Fibroblast of pulmonary artery (primary cell): ENCODE results near the gene NOXA1.

Experiments used
- DNase-seq: peaks from one replicate; pipeline ENCODE4 v3.0.0-alpha.2; 2010; ENCODE audit warnings: low read depth
- H3K4me3 ChIP-seq: replicated peaks from 2 replicates; pipeline ENCODE4 v1.5.1; 2011; ENCODE audit warnings: low read depth, mild to moderate bottlenecking, control low read depth, low read length, moderate library complexity
- TF ChIP-seq, protein P1 (sequence below): IDR thresholded peaks from 2 replicates; pipeline ENCODE4 v1.5.1; 2011; ENCODE audit warnings: mild to moderate bottlenecking, control low read depth, low read length, inconsistent platforms; ENCODE audit errors: missing control alignments

Gene NOXA1

DNA sequence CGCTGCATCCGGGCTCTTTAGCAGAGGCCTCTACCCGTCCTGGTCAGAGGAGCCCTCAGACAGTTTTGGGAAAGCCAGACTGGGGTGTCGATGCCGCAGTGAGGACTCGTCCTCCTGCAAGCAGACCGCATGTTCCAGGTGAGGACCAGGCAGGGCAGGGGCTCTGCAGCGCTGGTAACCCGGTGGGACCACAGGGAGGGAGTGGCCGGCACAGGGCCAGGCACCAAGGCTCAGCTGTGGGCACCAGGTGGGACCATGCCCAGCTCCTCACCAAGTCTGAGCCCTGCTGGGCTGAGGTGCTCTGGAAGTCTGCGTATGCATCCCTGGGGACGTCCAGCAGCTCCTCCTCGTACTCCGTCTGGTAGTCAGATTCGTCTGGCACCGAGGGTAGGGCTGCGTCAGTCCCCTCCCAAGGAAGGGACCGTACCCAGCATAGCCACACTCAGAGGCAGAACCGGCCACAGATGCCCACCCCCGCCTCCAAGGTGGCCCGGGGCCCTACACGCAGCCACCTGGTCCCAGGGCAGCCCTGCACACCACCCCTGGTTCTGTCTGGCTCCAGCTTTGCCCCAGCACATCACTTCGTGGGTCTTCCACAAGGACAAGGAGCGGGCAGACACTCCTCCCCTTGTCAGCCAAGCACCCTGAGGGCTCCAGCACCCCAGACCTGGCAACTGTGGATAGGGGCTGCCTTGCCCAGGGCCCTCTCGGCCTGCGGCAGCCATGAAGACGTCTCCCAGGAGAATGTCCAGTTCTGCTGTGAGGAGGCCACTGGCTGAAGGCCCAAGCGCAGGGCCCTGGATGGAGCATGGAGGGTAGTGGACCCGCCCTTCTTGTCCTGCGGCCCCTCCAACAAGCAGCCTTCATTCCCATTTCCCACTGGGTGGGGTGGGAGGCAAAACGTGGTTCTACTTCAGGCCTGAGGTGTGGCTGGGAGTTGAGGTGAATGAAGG, 37.4 kb downstream of the NOXA1 start:
- H3K4me3 ChIP-seq: no peak overlapping the region
- DNase-seq: no peak
- TF ChIP-seq, protein P1, sequence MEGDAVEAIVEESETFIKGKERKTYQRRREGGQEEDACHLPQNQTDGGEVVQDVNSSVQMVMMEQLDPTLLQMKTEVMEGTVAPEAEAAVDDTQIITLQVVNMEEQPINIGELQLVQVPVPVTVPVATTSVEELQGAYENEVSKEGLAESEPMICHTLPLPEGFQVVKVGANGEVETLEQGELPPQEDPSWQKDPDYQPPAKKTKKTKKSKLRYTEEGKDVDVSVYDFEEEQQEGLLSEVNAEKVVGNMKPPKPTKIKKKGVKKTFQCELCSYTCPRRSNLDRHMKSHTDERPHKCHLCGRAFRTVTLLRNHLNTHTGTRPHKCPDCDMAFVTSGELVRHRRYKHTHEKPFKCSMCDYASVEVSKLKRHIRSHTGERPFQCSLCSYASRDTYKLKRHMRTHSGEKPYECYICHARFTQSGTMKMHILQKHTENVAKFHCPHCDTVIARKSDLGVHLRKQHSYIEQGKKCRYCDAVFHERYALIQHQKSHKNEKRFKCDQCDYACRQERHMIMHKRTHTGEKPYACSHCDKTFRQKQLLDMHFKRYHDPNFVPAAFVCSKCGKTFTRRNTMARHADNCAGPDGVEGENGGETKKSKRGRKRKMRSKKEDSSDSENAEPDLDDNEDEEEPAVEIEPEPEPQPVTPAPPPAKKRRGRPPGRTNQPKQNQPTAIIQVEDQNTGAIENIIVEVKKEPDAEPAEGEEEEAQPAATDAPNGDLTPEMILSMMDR: no peak

DNA sequence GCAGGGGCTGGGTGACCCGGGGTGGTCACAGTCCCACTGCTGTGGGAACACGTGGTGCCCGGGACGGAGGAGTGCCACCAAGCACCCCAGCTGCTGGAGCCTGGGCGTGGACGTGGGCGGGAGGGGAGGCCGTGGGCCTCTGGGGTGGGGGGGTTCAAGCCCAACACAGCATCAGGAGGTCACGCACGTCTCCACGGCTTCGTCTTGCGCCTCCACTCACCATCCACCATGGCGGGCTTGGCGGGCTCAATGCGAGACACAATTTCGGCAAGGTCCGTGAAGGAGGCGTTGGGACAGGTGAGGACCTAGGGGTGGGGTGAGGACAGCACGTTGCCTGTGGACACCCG, 38.1 kb downstream of the NOXA1 start:
- no peak for DNase-seq
- TF ChIP-seq, protein P1: no peak
- no peak overlapping the region for H3K4me3 ChIP-seq

DNA sequence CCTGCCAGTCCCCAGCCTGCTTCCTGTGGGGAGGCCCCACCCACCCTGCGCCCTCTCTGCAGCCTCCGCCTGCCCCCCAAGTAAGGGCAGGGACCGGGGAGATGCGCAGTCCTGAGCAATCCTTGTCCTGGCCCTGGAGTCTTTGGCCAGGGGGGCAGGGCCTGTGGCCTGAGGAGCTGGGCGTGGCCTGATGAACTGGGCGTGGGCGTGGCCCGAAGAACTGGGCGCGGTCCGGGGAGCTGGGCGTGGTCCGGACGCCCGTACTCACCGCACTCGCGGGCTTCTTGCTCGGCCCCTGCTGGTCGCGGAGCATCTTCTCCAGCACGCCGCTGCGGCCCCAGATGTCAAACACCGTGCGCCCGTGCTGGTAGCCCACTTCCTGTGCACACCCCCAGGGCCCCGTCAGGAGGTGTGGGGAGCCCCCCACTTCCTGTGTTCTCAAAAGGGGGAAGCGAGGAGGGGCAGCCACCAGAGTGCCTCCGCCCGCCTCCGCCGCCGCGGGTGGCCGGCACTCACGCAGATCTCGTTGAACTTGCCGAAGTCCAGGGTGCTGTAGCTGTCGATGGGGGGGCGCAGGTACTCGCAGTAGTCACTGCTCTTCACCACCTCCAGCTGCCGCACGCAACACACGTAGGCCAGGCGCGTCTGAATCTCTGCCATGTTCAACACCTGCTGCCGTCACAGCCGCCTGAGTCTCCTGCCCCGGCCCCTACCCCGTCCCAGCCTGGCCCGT, 38.6 kb downstream of the NOXA1 start:
- TF ChIP-seq, protein P1: no peak
- peak; percentile 35 for DNase-seq
- no peak overlapping the region for H3K4me3 ChIP-seq

DNA sequence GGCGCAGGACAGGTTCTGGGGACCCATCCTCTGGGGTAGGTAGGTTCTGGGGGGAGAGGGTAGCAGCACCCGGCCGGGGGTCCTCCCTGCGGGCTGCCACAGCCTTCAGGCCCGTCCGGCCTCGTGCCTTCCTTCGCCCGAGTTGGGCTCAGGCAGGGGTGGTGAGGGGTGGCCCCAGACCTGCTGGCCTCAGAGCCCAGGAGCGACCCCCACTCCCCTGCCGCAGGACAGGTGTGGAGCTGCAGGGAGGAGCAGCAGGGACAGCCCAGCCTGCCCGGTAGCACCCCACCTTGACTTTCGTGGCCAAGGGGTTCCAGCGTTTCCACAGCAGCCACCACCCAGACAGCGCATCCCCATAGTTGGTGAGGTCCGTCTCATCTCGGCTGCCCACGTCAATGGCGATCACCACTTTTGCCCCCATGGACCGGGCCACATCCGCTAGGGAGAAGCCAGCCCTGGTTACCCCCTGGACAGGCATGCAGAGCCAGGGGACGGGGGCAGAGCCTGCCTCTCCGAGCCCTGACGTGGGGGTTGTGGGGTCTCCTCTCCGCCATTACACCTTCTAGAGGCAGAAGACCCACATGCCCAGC, 39.3 kb downstream of the NOXA1 start:
- DNase-seq: no peak
- H3K4me3 ChIP-seq: no peak overlapping the region
- TF ChIP-seq, protein P1: no peak

DNA sequence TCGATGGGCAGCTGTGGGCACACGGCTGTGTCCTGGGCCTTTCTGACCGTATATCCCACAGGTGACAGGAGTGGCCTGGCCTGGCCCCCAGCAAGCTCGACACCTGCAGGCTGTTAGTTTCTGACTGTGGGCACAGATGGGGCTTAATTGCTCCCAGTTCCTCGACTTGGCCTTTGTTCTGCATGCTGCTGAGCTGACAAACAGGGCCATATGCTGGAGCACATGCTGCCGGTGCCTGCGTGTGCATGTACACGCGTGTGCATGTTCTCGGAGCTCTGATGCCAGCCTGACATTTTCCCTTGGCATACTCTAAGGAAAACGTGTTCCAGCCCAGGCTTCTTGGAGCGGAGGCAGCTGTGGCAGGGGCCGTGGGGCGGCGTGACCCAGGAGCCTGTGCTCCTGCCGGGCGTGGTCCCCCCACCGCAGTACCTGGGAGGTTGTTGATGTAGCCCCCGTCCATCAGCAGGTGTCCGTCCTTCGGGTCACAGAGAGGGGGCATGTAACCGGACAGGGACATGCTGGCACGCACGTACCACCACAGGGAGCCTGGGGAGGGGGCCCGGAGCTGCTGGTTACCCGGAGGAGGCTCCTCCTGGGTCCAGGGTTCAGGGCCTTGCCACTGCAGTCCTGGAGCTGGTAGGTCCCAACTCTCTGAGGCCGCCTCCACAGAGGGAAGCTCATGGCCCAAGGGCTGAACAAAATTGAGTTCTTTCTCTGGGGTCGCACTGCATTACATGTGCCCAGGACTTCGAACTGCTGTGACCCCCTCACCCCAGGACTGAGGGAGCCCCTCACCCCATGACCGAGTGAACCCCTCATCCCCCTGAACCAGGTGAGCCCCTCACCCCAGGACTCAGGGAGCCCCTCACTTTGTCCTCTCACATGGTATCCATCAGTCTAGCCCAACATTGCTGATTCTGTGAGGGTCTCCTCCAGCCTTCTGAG, 40.1 kb downstream of the NOXA1 start:
- no peak for DNase-seq
- TF ChIP-seq, protein P1: no peak
- no peak overlapping the region for H3K4me3 ChIP-seq

DNA sequence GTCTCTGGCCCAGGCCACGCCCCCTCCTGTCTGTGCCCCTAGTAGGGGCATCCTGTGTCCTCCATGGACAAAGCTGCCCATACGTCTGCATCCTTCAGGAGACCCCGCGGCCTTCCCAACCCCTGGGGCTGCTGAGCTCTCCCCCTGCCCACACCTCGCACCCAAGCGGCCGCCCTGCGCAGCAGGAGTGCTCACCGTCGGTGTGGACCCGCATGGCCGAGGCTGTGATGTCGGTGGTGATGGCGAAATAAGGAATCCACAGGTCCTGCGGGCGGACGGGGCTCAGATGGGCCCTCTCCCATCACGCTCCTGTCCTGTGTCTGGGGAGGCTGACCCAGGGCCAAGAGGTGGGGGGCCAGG, 40.7 kb downstream of the NOXA1 start:
- no peak overlapping the region for H3K4me3 ChIP-seq
- TF ChIP-seq, protein P1: no peak
- no peak for DNase-seq
